Stimulated activated CD4-positive, alpha-beta T cell treated with anti-CD3 and anti-CD28 coated beads, Interleukin-15, amount 100 ng/mL, for 24 hours (primary cell): ENCODE results near the gene TBL1X.
"Not testable (repeated sequence)": the region's sequence is repeated elsewhere in the genome, so short reads cannot be mapped to it uniquely, and the experiment has no call there.

Experiments
- DNase-seq: peaks from one replicate; pipeline ENCODE4 v3.0.0-alpha.2; 2020

Gene TBL1X

GRCh38 chrX:9724711-9725110, 259.9 kb downstream of the TBL1X start:
- DNase-seq = no peak

- DNase-seq = no peak
Measured at GRCh38 chrX:9728261-9728660, 263.4 kb downstream of the TBL1X start.

- DNase-seq = no peak
Measured at GRCh38 chrX:9729171-9729885, 264.5 kb downstream of the TBL1X start.

DNA sequence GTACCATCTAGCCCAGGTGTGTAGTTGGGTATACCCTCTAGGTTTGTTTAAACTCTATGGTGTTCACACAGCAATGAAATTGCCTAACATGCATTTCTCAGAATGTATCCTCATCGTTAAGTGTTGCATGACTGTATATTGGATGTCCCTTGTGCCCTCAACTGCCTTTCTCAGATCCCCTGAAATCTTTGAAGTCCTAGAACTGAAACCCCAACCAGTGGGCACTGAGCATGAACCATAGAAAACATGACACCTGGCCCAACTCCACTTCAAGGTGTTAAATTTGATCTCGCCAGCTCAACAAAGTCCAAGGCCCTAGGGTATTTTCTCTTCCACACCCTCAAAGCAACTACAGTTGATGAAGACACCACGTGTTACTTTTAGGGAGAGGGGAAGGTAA, 265.2 kb downstream of the TBL1X start:
- no peak for DNase-seq

- DNase-seq = peak; percentile 12
Measured at GRCh38 chrX:9730752-9731151, 265.9 kb downstream of the TBL1X start.

DNA sequence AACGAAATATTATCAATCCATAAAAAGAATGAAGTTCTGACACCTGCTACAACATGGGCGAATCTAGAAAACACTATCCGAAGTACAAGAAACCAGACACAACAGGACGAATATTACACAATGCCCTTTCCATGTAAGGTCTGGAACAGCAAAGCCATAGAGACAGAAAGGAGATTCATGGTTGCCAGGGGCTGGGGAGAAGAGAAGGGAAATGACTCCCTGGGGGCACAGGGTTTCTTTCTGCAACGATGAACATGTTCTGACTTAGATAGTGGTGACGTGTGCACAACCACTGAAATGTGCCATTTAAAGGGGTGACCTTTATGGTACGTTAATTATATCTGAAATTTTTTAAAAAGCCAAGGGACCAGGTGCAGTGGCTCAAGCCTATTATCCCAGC, 272.5 kb downstream of the TBL1X start:
- DNase-seq = no peak

DNA sequence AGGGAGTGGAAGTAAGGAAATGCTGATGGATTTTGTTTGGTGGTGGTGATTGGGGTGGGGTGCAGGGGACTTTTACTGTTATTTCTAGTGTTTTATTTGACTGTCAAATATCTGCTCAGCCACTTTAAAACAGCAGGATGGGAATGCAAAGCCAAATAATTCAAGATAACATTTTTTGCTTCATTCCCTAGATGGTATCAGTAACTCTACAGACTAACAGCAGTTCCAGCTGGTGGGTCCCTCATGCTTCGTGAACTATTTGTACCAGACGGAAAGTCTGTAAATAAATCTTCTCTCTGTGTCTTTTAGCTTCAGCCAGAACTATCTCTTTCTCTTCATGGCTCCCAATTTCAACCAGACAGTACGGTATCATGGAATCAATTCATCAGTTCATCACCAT, 273.3 kb downstream of the TBL1X start:
- no peak for DNase-seq

GRCh38 chrX:9739130-9739529, 274.3 kb downstream of the TBL1X start:
- no peak for DNase-seq

GRCh38 chrX:9745417-9746115, 280.7 kb downstream of the TBL1X start:
- DNase-seq = no peak

DNA sequence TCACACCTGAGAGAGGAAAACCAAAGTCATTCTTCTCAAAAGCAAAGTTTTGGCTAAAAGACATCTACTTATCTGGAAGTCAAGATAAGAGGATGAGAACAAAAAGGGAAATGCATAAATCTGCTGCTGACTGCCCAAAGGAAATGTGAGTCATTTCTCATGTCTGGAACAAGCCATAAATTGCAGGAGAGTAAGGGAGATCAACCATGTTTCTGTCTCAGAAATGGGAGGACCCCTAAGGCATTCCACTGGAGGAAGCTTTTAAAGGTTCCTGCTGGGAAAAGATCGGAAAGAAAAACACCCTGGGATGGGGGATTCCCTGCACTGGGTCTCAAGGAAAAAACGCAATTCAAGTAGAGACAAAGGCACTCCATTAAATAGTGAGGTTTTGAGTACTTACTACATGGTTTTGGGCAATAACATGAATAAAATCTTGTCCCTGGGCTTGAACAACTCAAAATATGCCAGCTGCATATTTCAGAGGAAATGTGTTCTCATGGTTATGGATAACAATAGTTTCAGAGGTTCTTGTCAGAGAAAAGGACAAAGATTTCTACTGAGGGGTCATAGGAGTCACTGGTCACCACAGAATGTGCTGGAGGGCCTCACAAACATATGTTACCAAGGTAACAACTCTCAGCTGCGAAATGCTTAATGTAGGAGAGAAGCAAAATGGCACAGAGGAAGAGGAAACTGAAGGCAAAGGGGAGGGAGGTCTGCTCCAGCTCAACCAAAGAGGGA, 281.5 kb downstream of the TBL1X start:
- DNase-seq = no peak

- DNase-seq = no peak
Measured at GRCh38 chrX:9747644-9748043, 282.8 kb downstream of the TBL1X start.

GRCh38 chrX:9749146-9749692, 284.4 kb downstream of the TBL1X start:
- no peak for DNase-seq

GRCh38 chrX:9757366-9757765, 292.5 kb downstream of the TBL1X start:
- DNase-seq = no peak

DNA sequence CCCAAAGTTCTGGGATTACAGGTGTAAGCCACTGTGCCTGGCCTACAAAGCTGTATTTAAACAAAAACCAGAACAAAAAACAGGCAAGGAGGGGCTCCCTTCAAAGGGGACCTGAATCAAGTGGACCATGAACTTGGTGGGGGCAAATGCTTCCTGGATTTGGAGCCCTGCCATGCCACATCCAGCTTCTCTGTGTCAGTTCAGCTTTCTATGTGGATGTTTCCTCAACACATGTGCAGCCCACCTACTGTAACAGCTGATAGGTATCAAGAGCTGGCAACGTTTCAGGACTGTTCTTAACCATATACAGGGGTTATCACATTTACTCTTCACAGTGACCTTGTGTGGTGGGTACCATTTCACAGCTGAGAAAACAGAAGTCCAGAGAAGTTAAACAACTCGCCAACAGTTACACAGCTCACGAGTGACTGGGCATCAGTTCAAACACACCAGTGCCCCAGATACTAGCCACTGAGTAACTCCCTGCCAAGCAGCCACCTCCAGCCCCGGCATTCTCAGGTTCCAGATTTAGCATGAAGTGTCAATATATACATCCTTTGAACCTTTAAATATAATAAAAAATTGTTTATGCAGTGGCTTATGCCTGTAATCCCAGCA, 293.3 kb downstream of the TBL1X start:
- no peak for DNase-seq

DNA sequence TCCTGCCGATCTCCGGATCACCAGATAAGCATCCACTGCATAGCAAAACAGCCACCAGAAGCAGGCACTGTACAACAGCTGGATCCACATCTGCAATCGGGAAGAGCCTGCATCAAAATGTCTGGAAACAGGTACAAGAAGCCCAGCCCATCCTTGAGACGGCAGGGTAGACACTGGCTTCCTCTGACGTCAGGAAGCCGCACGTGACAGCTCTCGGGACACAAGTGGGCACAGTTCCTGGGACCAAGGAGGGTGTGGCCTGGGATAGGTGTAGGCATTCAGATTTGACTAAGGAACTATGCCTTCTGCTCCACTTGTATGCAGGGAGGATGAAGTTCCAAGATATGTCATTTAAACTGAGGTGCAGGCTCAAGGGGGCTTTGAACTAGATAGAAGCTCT, 294.5 kb downstream of the TBL1X start:
- no peak for DNase-seq

DNA sequence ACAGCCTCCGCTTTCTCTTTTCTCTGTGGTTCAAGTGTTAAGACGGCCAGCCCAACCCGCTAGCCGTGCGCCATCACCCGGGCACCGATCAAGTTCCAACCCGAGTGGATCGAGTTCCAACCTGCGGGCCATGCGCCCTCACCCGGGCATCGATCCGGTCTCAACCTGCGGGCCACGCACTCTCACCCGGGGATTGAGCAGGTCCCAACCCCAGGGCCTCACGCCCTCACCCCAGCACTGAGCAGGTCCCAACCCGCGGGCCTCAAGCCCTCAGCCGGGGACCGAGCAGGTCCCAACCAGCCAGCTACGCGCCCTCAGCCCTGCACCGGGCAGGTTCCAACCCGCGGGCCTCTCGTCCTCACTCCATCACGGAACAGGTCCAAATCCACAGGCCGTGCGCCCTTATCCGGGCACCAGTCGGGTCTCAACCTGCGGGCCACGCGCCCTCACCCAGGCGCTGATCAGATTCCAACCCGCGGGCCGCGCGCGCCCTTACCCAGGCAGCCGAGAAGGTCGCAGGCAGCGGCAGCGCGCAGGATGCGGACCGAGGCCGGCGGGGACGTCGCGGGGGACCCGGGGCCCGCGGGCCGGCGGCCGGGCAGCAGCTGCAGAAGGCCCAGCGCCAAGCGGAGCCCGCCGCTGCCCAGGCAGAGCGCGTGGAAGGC, 300.3 kb downstream of the TBL1X start:
- DNase-seq = no peak

- no peak for DNase-seq
Measured at GRCh38 chrX:9765737-9766097, 300.9 kb downstream of the TBL1X start, which contains the start of gene GPR143. Gene GPR143, minus strand, starts transcription at chrX:9765847. Its CDS starts 30 bp downstream, at chrX:9765817.

- DNase-seq = no peak
Measured at GRCh38 chrX:9767375-9767774, 302.5 kb downstream of the TBL1X start.

DNA sequence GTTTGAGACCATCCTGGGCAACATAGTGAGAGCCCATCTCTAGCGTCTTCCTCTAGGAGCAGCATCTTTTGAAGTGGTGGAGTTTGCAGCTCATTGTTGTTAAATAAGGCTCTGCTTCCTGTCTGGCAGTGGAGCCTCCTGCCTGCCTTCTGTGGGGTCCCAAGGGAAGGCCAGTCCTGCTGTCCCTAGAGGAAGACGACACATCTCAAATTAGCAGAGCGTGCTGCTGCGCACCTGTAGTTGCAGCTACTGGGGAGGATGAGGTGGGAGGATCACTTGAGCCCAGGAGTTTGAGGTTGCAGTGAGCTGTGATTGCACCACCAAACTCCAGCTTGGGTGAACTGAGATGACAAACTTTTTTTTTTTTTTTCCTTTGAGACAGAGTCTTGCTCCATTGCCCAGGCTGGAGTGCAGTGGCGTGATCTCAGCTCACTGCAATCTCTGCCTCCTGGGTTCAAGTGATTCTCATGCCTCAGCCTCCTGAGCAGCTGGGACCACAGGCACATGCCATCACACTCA, 303.5 kb downstream of the TBL1X start:
- not testable (repeated sequence) for DNase-seq

GRCh38 chrX:9770319-9770718, 305.5 kb downstream of the TBL1X start:
- no peak for DNase-seq

DNA sequence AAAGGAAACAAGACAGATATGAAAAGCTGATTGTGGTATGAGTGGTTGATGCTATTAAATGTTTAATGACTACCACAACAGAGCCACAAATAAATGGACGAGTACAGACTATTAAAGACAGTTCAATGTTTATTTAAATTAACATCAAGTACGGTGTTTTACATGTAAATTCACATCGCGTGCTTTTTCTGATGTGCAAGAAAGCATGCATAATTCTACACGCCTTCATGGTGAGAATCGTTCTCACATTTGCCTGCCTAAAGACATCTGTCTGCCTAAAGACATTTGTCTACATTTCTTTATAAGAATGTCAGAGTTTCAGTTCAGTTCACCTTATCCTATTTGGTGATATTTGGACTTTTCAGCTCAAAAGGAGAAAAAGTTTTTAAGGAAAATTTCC, 308.1 kb downstream of the TBL1X start:
- no peak for DNase-seq

GRCh38 chrX:9775930-9776329, 311.1 kb downstream of the TBL1X start:
- no peak for DNase-seq
